ENCODE measurements around the gene IRAK3.

GRCh38 chr12:66251049-66251448, 62.0 kb downstream of the IRAK3 start:
- TF ChIP-seq CTCF (IDR thresholded peaks at IDR 0.05) = no peak
- TF ChIP-seq POLR2A (IDR thresholded peaks at IDR 0.05) = no peak
